Measurements from ENCODE around the gene TANC1. TPM values are rescaled to one million over a fixed set of nuclear protein-coding genes. Genes with fewer than 3 reads are reported as not detected.
A peak's percentile ranks its signal among the peaks of the same experiment; 100 is the strongest.
"Not testable (repeated sequence)": the region's sequence is repeated elsewhere in the genome, so short reads cannot be mapped to it uniquely, and the experiment has no call there.

Gene TANC1
- total and polyA plus RNA-seq, 2 experiments from 2014 or later: 2.8 to 9.5 TPM

GRCh38 chr2:159140070-159140769 is 171.8 kb downstream of the TANC1 start (continued):
- TF ChIP-seq CTCF (conservative IDR thresholded peaks at IDR 0.05; ENCODE audit: low read depth in 2 of 2) (no peak), EZH2 (IDR thresholded peaks at IDR 0.05; ENCODE audit: low read depth, unreplicated experiment) (no peak), STAT1 (IDR thresholded peaks at IDR 0.05; ENCODE audit: unreplicated experiment) (no peak), POLR2AphosphoS5 (IDR thresholded peaks at IDR 0.05; ENCODE audit: low read depth) (no peak), ETS1 (IDR thresholded peaks at IDR 0.05) (no peak)

- H3K9me3 Mint-ChIP-seq; H3K9me2 ChIP-seq (ENCODE audit: insufficient read depth); H3K4me2 ChIP-seq; H3K36me3 ChIP-seq (ENCODE audit: insufficient read depth); H3K27me3 Mint-ChIP-seq (ENCODE audit: insufficient read depth, low read depth, poor library complexity); H3K36me3 Mint-ChIP-seq (ENCODE audit: low read depth); H3K79me2 ChIP-seq (replicated peaks; ENCODE audit: insufficient read depth); H3K27ac ChIP-seq (ENCODE audit: low read depth); H3K27me3 ChIP-seq (ENCODE audit: insufficient read depth); H3K27ac Mint-ChIP-seq; H2AFZ ChIP-seq; H3K4me3 Mint-ChIP-seq; H3K4me1 ChIP-seq (ENCODE audit: insufficient read depth); H4K20me1 ChIP-seq (replicated peaks; ENCODE audit: insufficient read depth); H3K4me3 ChIP-seq; H3F3A ChIP-seq (replicated peaks; ENCODE audit: low read depth): not testable (repeated sequence)
- H3K4me1 Mint-ChIP-seq: peaks cover 10% of the 10 kb centered on the region; the same call in 2 of the 3 replicates
- TF ChIP-seq CTCF (conservative IDR thresholded peaks at IDR 0.05; ENCODE audit: low read depth in 2 of 2): peak; percentile 28 to 57; a peak in 3 of 4 replicates
- DNase-seq (ENCODE audit: low spot score) (peak; percentile 28), ATAC-seq (peak; percentile 44)
Measured at GRCh38 chr2:159140821-159141220, 172.4 kb downstream of the TANC1 start.
